GM19328 (cell line): ENCODE measurements around the gene RTKN.

Experiments
- ATAC-seq: cut with Tn5 transposase; IDR thresholded peaks from one replicate; pipeline ENCODE4 v1.9.1; 2021; ENCODE audit warnings: mild to moderate bottlenecking, moderate library complexity; ENCODE audit not compliant: unreplicated experiment

RTKN gene

GRCh38 chr2:74440378-74441169 lies 1.2 kb downstream of the RTKN start:
- peak; percentile 83 for ATAC-seq

DNA sequence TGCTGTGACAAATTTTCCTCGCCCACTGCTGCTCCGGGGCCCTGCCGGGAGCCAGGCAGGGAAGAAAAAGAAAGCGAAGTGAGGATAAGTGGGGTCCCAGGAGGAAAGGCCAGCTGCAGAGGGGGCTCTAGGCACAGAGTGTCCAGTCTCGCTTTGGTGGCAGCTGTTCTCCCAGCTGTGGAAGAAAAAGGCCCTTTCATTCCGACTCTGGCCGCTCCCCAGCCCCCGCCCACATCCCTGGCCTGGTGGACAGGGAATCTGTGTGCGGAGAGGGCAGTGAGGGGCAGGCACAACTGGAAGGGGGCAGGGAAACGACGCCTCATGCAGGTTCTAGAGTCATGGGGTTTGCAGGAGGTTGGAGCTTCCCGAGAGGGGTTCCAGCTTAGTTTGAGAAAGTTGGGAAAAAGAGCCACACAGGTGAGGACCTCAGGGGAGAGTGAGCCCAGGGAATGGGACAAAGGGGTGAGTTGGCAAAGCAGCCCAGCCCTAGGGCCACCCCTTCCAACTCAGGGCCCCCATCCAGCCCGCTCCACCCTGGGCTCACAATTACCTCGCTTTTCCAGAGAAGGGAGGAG lies 1.8 kb downstream of the RTKN start:
- no peak for ATAC-seq

DNA sequence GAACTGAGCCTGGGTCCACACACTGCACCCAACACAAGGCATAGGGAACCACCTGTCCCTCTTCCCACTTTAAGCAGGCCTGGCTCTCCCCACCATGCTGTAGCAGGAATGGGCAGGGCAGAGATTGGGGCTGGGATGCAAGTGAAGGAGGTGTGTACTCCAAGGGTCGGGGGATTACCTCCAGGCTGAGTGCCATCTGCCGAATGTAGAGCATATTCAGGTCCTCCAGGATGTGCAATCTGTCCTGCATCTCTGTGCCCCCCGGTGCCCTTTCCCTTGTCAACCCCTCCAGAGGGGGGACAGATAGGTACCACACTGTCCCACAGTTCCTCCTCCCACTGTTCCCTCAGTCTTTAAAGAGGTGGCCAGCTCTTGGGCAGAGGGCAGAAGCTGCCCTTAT lies 2.4 kb downstream of the RTKN start:
- no peak for ATAC-seq

DNA sequence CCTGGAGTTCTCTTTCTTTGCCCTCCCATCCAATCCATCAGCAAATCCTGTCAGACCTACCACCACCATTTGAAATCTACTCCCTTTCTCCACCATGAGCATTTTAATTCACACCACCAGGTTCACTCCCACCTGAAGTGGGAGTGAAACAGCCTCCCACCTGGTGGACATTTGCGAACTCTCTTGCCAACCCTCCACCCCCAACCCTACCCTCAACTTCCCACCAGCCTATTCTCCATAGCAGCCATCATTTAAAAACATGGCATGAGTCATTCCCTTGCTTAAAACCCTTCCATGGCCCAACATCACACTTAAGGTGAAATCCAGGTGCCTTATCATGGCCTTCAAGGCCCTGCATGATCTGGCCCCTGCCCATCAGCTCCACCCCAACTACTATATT lies 3.5 kb downstream of the RTKN start:
- no peak for ATAC-seq

- ATAC-seq = no peak
Observed at GRCh38 chr2:74436848-74437695, 4.7 kb downstream of the RTKN start.

DNA sequence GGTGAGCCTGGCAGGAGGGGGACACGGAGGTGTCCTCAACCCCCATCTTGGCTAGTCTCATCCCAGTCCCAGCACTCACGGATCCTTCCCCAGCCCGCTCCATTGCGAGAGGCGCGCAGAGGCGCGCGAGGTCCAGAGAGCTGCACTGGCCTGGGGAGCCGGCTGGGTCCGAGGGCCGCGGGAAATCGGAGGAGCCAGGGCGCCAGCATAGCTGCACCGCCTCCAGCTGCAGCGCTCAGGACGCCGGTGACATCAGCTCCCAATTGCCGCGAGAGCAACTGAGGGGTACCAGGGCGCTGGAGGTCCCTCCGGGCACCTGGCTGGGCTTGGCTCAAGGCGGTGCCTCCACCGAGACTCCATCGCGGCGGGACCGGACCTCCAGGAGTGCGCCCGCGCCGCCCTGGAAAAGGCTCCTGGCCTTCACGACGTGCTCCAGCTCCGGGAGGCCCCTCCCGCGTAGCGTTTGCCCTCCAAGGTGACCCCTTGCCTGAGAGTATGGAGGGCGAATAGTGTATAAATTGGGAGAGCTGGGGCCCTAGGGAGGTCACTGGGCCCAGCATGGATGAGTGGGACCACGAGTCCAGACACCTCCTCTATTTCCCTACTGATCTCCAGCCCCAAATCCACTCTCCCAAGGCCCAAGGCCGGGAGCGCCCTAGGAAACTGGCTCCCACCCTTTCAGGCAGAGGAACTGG lies 5.5 kb downstream of the RTKN start:
- ATAC-seq = no peak

GRCh38 chr2:74430502-74430901 lies 11.2 kb downstream of the RTKN start:
- no peak for ATAC-seq

GRCh38 chr2:74429487-74430451 lies 12.0 kb downstream of the RTKN start:
- no peak for ATAC-seq

DNA sequence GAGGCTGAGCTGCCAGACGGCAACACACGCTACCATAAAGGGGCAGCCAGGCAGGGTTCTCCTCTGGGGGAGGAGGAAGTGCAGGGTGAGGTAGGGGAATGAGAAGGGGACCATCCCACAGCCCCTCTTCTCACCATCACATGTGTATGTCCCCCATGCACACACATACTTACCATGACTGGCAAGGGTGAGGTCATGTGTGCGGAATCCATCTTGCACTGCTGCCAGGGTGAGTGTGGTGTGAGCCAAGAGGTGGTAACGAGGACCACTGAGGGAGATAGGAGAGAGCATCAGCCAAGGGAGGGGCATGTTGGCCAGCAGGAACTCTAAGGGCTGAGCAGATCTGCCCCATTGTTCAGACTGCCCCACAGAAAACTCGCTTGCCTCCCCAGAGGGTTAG lies 13.1 kb downstream of the RTKN start:
- no peak for ATAC-seq

GRCh38 chr2:74427551-74427950 lies 14.2 kb downstream of the RTKN start:
- no peak for ATAC-seq

DNA sequence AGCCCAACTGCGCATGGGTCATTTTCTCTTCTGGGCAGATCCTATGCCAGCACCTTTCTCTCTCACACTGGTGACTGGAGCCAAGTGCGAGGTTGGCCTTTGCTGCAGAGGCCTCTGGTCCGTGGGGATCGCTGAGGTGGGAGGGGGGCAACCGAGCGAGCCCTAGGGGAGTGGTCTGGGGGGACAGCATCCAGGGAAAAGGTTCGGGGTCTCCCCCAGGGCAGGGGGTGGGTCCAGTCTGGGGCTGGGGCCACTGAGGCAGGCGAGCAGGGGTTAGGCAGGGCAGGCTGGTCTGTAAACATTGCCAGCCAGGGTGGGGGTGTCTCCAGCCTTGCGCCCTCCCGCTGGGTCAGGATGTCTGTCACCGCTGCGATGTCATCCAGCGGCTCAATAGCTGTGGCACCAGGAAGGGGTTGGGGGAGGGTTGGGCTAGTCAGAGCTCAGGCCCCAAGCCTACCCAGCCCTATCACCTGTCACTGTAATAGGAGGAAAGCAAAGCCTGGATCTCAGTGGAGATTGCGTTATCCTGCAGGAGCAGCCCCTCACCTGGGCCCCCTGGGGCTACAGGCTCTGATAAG lies 15.5 kb downstream of the RTKN start:
- no peak for ATAC-seq

DNA sequence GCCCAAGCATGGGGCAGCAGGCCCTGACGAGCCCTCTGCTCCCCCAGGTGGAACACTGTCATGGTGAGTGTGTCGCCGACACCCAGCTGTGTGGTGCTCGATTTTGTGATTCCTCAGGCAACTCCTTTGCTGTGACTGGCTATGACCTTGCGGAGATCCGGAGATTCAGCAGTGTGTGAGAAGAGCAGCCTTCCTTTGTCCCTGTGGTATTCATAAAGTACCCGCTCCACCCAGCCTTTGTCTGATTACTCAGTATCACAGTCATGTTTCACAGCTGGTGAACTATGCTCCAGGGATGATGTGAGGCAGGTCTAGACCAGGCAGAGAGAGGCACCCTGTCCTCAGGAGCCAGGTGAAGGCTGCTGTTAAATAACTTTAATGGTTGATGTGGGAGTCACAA lies 16.2 kb downstream of the RTKN start:
- no peak for ATAC-seq

DNA sequence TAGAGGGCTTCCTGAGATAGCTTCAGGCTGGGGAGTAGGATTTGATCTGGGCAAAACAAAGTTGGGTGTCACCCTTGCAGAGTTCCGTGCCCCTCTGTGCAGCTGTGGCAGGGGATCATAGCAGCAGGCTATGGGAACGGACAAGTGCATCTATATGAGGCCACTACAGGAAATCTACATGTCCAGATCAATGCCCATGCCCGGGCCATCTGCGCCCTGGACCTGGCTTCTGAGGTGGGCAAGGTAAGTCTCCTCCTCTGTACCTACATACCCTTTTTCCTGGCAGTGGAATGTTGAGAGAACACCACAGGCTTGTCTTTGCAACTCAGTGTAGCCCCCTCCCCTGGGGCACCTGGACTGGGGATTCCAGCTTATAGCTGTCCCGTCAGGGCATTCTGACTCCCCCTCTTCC lies 16.7 kb downstream of the RTKN start:
- ATAC-seq = no peak

- ATAC-seq = no peak
Observed at GRCh38 chr2:74424139-74424992, 17.4 kb downstream of the RTKN start.

GRCh38 chr2:74423231-74424095 lies 18.3 kb downstream of the RTKN start:
- ATAC-seq = no peak

- ATAC-seq = peak; percentile 92
Observed at GRCh38 chr2:74421221-74421870, 20.4 kb downstream of the RTKN start, which contains the start of the genes C2orf81 and WDR54. TSS of gene C2orf81 (minus strand) at chr2:74421619. CDS start at chr2:74421560, 59 bp downstream. TSS of gene WDR54 (plus strand) at chr2:74421730. CDS start at chr2:74422154, 424 bp downstream.
